ENCODE results near the gene UGT1A10. TPM values are rescaled to one million over a fixed set of nuclear protein-coding genes. Genes with fewer than 3 reads are reported as not detected.

The UGT1A10 gene
- total and polyA plus RNA-seq, 2 donors (not counting 1 experiment from before 2014, with no cell fraction given), result not detected

GRCh38 chr2:233816334-233816733 is 180.1 kb downstream of the UGT1A10 start:
- H3K36me3 ChIP-seq (replicated peaks in 1 of 2; ENCODE audit: control extremely low read depth in 1 of 2, control insufficient read depth in 1 of 2, extremely low read depth in 1 of 2, insufficient read depth in 2 of 2, low read length in 1 of 2), result no peaks in the 10 kb centered on the region
- WGBS (ENCODE audit: insufficient coverage), result 83% methylated on average over 1 of the region's 2 CpGs
- H3K4me2 ChIP-seq (replicated peaks; ENCODE audit: low read depth, low read length, poor library complexity, severe bottlenecking), result no peak overlapping the region
- H4K20me1 ChIP-seq (ENCODE audit: control insufficient read depth, insufficient read depth, low read length, poor library complexity, severe bottlenecking), result no peaks in the 10 kb centered on the region
- H3K9me3 Mint-ChIP-seq (ENCODE audit: insufficient read depth), result no peaks in the 10 kb centered on the region
- peaks cover 0 to 6% (median 0%) of the 10 kb centered on the region in 3 donors for H3K9me3 ChIP-seq (ENCODE audit: control extremely low read depth in 1 of 3, control insufficient read depth in 2 of 3, insufficient read depth in 1 of 3, low read length in 2 of 3)
- no peaks in the 10 kb centered on the region for H3K4me1 ChIP-seq (ENCODE audit: control insufficient read depth in 2 of 2, insufficient read depth in 2 of 2, low read length in 2 of 2)
- H3K9ac ChIP-seq (ENCODE audit: low read length), result no peak overlapping the region
- peaks cover 0 to 5% (median 0%) of the 10 kb centered on the region in 4 experiments for H3K27me3 ChIP-seq (replicated peaks in 1 of 4; ENCODE audit: control extremely low read depth in 1 of 4, control insufficient read depth in 3 of 4, insufficient read depth in 4 of 4, low read length in 3 of 4)
- DNase-seq (no peak), ATAC-seq (ENCODE audit: low read depth) (no peak)
- peaks cover 16% of the 10 kb centered on the region for H3K27me3 Mint-ChIP-seq
- TF ChIP-seq EZH2 (IDR thresholded peaks at IDR 0.05; ENCODE audit: borderline replicate concordance, insufficient read depth, low read depth, low read length, poor library complexity, severe bottlenecking), result no peak
- TF ChIP-seq CTCF (IDR thresholded peaks at IDR 0.05), result no peak
- POLR2A ChIA-PET, result no interaction called here
- no peaks in the 10 kb centered on the region for H3K4me1 Mint-ChIP-seq
- H3K79me2 ChIP-seq (ENCODE audit: control insufficient read depth, insufficient read depth, low read length), result no peaks in the 10 kb centered on the region
- CTCF ChIA-PET, result interaction anchor here (0.6 kb wide), 1 partner anchor 692 kb away, joined by 3 read pairs; no protein-coding TSS in a partner anchor
- no peak overlapping the region for H3K4me3 Mint-ChIP-seq
- no peak overlapping the region for H3K4me3 ChIP-seq (ENCODE audit: control extremely low read depth in 1 of 5, extremely low read depth in 1 of 5, insufficient read depth in 1 of 5, low read depth in 2 of 5, low read length in 4 of 5)
- no peak overlapping the region for H2AFZ ChIP-seq (ENCODE audit: insufficient read depth, low read depth, low read length, poor library complexity, severe bottlenecking)
- H3K27ac ChIP-seq (ENCODE audit: low read length in 2 of 2), result no peak overlapping the region
- intact Hi-C loops (cut with micrococcal nuclease), result no loop called here
- no peak overlapping the region for H3K27ac Mint-ChIP-seq

- H3K27ac ChIP-seq (ENCODE audit: low read length in 2 of 2), result no peak overlapping the region
- H3K79me2 ChIP-seq (ENCODE audit: control insufficient read depth, insufficient read depth, low read length), result no peaks in the 10 kb centered on the region
- TF ChIP-seq CTCF (IDR thresholded peaks at IDR 0.05), result no peak
- no peak for TF ChIP-seq EZH2 (IDR thresholded peaks at IDR 0.05; ENCODE audit: borderline replicate concordance, insufficient read depth, low read depth, low read length, poor library complexity, severe bottlenecking)
- CTCF ChIA-PET, result interaction anchor here (0.6 kb wide), 1 partner anchor 691 kb away, joined by 3 read pairs; no protein-coding TSS in a partner anchor
- H3K4me3 ChIP-seq (ENCODE audit: control extremely low read depth in 1 of 5, extremely low read depth in 1 of 5, insufficient read depth in 1 of 5, low read depth in 2 of 5, low read length in 4 of 5), result no peak overlapping the region
- H3K9me3 Mint-ChIP-seq (ENCODE audit: insufficient read depth), result no peaks in the 10 kb centered on the region
- intact Hi-C loops (cut with micrococcal nuclease), result no loop called here
- ATAC-seq (ENCODE audit: low read depth) (no peak), DNase-seq (no peak)
- no peak overlapping the region for H3K4me3 Mint-ChIP-seq
- no peak overlapping the region for H3K4me2 ChIP-seq (replicated peaks; ENCODE audit: low read depth, low read length, poor library complexity, severe bottlenecking)
- 88% methylated on average over 3 of the region's 4 CpGs for WGBS (ENCODE audit: insufficient coverage)
- H3K27me3 ChIP-seq (replicated peaks in 1 of 4; ENCODE audit: control extremely low read depth in 1 of 4, control insufficient read depth in 3 of 4, insufficient read depth in 4 of 4, low read length in 3 of 4), result peaks cover 0 to 5% (median 0%) of the 10 kb centered on the region in 4 experiments
- H2AFZ ChIP-seq (ENCODE audit: insufficient read depth, low read depth, low read length, poor library complexity, severe bottlenecking), result no peak overlapping the region
- H4K20me1 ChIP-seq (ENCODE audit: control insufficient read depth, insufficient read depth, low read length, poor library complexity, severe bottlenecking), result no peaks in the 10 kb centered on the region
- H3K9me3 ChIP-seq (ENCODE audit: control extremely low read depth in 1 of 3, control insufficient read depth in 2 of 3, insufficient read depth in 1 of 3, low read length in 2 of 3), result peaks cover 0 to 6% (median 0%) of the 10 kb centered on the region in 3 donors
- H3K36me3 ChIP-seq (replicated peaks in 1 of 2; ENCODE audit: control extremely low read depth in 1 of 2, control insufficient read depth in 1 of 2, extremely low read depth in 1 of 2, insufficient read depth in 2 of 2, low read length in 1 of 2), result no peaks in the 10 kb centered on the region
- no peaks in the 10 kb centered on the region for H3K4me1 Mint-ChIP-seq
- H3K4me1 ChIP-seq (ENCODE audit: control insufficient read depth in 2 of 2, insufficient read depth in 2 of 2, low read length in 2 of 2), result no peaks in the 10 kb centered on the region
- no peak overlapping the region for H3K27ac Mint-ChIP-seq
- no peak overlapping the region for H3K9ac ChIP-seq (ENCODE audit: low read length)
- POLR2A ChIA-PET, result no interaction called here
- H3K27me3 Mint-ChIP-seq, result peaks cover 16% of the 10 kb centered on the region
Observed at GRCh38 chr2:233816771-233817170, 180.5 kb downstream of the UGT1A10 start.
